SU-DHL-6 (cell line): Measurements from ENCODE around the gene THOP1.

ENCODE experiments used
- H2AFZ ChIP-seq: fragments of 200-600 bp; sonication (generic); 2 replicates; pipeline ENCODE4 v1.6.1; 2014; ENCODE audit warnings: low read depth, mild to moderate bottlenecking, moderate library complexity, mixed read lengths, antibody characterized with exemption, low read length; ENCODE audit not compliant: severe bottlenecking
- H3F3A ChIP-seq: fragments of 200-600 bp; shearing (Covaris generic); 2 replicates; pipeline ENCODE4 v1.6.0; 2016; ENCODE audit warnings: antibody characterized with exemption, mild to moderate bottlenecking; ENCODE audit not compliant: insufficient read depth
- H3K27ac ChIP-seq: fragments of 200-600 bp; sonication (generic); 2 replicates; pipeline ENCODE4 v1.5.1; 2016; ENCODE audit warnings: low read depth, mild to moderate bottlenecking, low read length, moderate library complexity, mixed read lengths
- H3K27me3 ChIP-seq: fragments of 200-600 bp; sonication (generic), shearing (Covaris generic); 2 replicates; pipeline ENCODE4 v1.6.0; 2014; ENCODE audit warnings: mild to moderate bottlenecking, low read length
- H3K36me3 ChIP-seq: fragments of 200-600 bp; sonication (generic); 2 replicates; pipeline ENCODE4 v1.6.1; 2014; ENCODE audit warnings: mild to moderate bottlenecking, low read length, mixed read lengths
- H3K4me2 ChIP-seq: fragments of 300-600, 200-600 bp; shearing (Covaris generic), sonication (generic); 2 replicates; pipeline ENCODE4 v1.6.0; 2014; ENCODE audit warnings: low read length, low read depth, mild to moderate bottlenecking; ENCODE audit not compliant: poor library complexity, severe bottlenecking
- H3K4me3 ChIP-seq: fragments of 200-600 bp; sonication (generic); 2 replicates; pipeline ENCODE4 v1.5.1; 2014; ENCODE audit warnings: antibody characterized with exemption, low read length, mild to moderate bottlenecking, mixed read lengths; ENCODE audit not compliant: insufficient read depth, poor library complexity, severe bottlenecking
- H3K79me2 ChIP-seq: fragments of 200-600 bp; sonication (generic); 2 replicates; pipeline ENCODE4 v1.6.1; 2014; ENCODE audit warnings: mild to moderate bottlenecking, low read length, moderate library complexity; ENCODE audit not compliant: insufficient read depth
- H3K9ac ChIP-seq: fragments of 200-600 bp; sonication (generic); 2 replicates; pipeline ENCODE4 v1.7.0; 2014; ENCODE audit warnings: mild to moderate bottlenecking, low read length
- H3K9me2 ChIP-seq: fragments of 200-600 bp; sonication (generic); replicated peaks from 2 replicates; pipeline ENCODE4 v1.6.1; 2014; ENCODE audit warnings: low read length; ENCODE audit not compliant: insufficient read depth
- H3K9me3 ChIP-seq: fragments of 200-600 bp; sonication (generic); 2 replicates; pipeline ENCODE4 v1.6.1; 2014; ENCODE audit warnings: low read length, mixed read lengths; ENCODE audit not compliant: insufficient read depth
- H4K20me1 ChIP-seq: fragments of 200-600 bp; sonication (generic); 2 replicates; pipeline ENCODE4 v1.6.1; 2014; ENCODE audit warnings: low read depth, mild to moderate bottlenecking, antibody characterized with exemption, low read length, moderate library complexity, mixed read lengths
- CTCF ChIP-seq: fragments of 200-600 bp; sonication (generic); IDR thresholded peaks from one replicate; pipeline ENCODE4 v1.5.1; 2017; ENCODE audit warnings: antibody characterized with exemption, mild to moderate bottlenecking, low read length, moderate library complexity; ENCODE audit not compliant: insufficient read depth, poor library complexity, severe bottlenecking
- EZH2phosphoT487 ChIP-seq: fragments of 200-600 bp; sonication (generic), shearing (Covaris generic); conservative IDR thresholded peaks from 2 replicates; pipeline ENCODE4 v1.6.1; 2018; ENCODE audit warnings: mild to moderate bottlenecking, antibody characterized with exemption, low read length, moderate library complexity, mixed read lengths

Gene THOP1

GRCh38 chr19:2774953-2775555 is 10.2 kb upstream of the THOP1 start:
- Histone ChIP-seq H2AFZ (no peak overlapping the region), H3F3A (no peaks in the 10 kb centered on the region), H3K9me2 (no peaks in the 10 kb centered on the region), H3K36me3 (no peaks in the 10 kb centered on the region), H3K9me3 (no peaks in the 10 kb centered on the region), H3K79me2 (peaks cover 88% of the 10 kb centered on the region), H3K9ac (no peak overlapping the region), H3K4me2 (no peak overlapping the region), H3K27me3 (no peaks in the 10 kb centered on the region), H3K27ac (no peak overlapping the region), H3K4me3 (no peak overlapping the region), H4K20me1 (peaks cover 3% of the 10 kb centered on the region; the same call in 1 of the 2 replicates)
- no peak for TF ChIP-seq CTCF
- TF ChIP-seq EZH2phosphoT487 = no peak

GRCh38 chr19:2775556-2776430 is 9.5 kb upstream of the THOP1 start:
- H3F3A ChIP-seq = no peaks in the 10 kb centered on the region
- no peak for TF ChIP-seq CTCF
- TF ChIP-seq EZH2phosphoT487 = no peak
- no peak overlapping the region for H3K9ac ChIP-seq
- no peaks in the 10 kb centered on the region for H3K27me3 ChIP-seq
- no peaks in the 10 kb centered on the region for H3K36me3 ChIP-seq
- no peak overlapping the region for H2AFZ ChIP-seq
- H3K79me2 ChIP-seq = peaks cover 88% of the 10 kb centered on the region
- H3K9me2 ChIP-seq = no peaks in the 10 kb centered on the region
- H3K4me3 ChIP-seq = no peak overlapping the region
- H3K9me3 ChIP-seq = no peaks in the 10 kb centered on the region
- H4K20me1 ChIP-seq = peaks cover 3% of the 10 kb centered on the region; the same call in 1 of the 2 replicates
- no peak overlapping the region for H3K4me2 ChIP-seq
- H3K27ac ChIP-seq = no peak overlapping the region

- no peak for TF ChIP-seq EZH2phosphoT487
- TF ChIP-seq CTCF = no peak
- Histone ChIP-seq H3K4me3 (no peak overlapping the region), H3K4me2 (no peak overlapping the region), H3K27ac (no peak overlapping the region), H4K20me1 (peaks cover 3% of the 10 kb centered on the region; the same call in 1 of the 2 replicates), H2AFZ (no peak overlapping the region), H3K9me2 (no peaks in the 10 kb centered on the region), H3K27me3 (no peaks in the 10 kb centered on the region), H3K79me2 (peaks cover 93% of the 10 kb centered on the region), H3F3A (no peaks in the 10 kb centered on the region), H3K9ac (no peak overlapping the region), H3K36me3 (no peaks in the 10 kb centered on the region), H3K9me3 (no peaks in the 10 kb centered on the region)
These were observed 7.2 kb upstream of the THOP1 start for GRCh38 chr19:2777952-2778683.
